ENCODE data around the gene CNPY1.
"Not testable (repeated sequence)": the region's sequence is repeated elsewhere in the genome, so short reads cannot be mapped to it uniquely, and the experiment has no call there.

Gene CNPY1

DNA sequence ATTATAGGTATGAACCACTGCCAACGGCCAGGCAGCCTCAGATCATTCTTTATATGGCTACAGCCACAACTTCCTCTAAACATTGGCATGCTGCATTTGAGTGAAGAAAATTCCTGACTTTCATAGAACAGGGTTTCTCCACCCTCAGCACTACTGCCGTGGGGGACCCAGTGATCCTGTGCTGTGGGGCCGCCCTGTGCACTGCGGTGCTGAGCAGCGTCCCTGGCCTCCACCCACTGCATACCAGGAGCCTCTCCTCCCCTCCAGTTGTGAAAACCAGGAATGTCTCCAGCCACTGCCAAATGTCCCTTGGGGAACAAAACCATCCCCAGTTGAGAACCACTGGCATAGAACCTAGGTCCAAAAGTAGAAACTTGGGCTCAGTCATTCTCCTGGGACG lies 15.8 kb downstream of the CNPY1 start:
- no peak for DNase-seq

DNA sequence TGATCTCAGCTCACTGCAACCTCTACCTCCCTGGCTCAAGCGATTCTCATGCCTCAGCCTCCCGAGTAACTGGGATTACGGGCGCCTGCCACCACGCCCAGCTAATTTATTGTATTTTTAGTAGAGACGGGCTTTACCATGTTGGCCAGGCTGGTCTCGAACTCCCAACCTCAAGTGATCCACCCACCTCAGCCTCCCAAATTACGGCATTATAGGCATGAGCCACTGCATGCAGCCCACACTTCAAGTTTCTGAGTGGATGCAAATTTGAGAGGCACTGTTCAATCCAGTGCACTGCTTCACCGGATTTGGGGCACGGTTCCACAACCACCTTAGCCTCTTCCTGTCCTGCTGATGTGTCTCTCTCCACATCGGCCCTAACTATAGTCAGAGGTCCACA lies 16.5 kb downstream of the CNPY1 start:
- no peak for DNase-seq

DNA sequence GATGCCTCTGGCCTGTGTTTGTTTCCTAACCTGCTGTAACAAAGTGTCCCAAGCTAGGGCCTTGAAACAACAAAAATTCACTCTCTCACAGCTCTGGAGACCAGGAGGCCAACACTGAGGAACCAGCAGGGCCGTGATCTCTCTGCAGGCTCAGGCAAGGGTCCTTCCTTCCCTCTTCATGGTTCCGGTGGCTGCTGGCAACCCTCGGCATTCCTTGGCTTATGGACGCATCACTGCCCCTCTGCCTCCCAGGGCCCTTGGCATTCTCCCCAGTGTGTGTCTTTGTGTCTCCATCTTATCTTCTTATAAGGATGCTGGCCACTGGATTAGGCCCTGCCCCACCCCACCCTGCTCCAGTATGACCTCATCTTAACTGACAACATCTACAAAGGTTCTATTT lies 17.0 kb downstream of the CNPY1 start:
- DNase-seq: no peak

DNA sequence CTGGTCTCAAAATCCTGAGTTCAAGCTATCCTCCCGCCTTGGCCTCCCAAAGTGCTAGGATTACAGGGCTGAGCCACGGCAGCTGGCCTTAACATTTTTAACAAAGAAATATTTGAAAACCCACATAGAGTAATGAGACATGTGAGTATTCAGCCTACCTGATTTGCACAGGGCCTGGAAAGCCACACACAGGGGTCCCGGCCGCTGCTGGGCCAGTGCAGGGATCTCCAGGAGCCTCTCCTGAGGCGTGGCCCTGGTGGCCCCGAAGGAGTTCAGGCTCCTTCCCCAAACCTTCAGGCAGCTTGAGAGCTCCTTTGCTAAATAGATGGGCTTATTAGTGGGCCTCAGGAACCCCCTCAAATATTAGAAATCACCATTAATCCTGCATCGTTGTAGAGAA lies 18.7 kb downstream of the CNPY1 start:
- DNase-seq: no peak

DNA sequence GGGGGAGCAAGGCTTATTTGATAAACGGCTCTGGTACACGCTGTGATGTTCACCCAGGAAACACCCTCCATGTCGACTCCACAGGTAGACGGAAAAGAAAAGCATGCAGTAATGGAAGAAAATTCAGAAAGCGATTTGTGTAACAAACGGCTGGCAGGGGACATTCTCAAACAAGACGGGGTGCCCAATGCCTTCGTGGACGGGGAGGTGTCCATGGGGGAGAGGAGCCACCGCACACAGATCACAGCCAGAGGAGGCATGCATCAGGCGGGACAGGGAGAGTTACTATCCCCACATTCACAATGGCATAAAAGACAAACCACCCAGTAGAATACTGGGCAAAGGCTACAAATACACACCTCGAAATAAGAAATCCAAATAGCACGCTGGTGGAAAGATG lies 20.1 kb downstream of the CNPY1 start:
- DNase-seq: no peak

DNA sequence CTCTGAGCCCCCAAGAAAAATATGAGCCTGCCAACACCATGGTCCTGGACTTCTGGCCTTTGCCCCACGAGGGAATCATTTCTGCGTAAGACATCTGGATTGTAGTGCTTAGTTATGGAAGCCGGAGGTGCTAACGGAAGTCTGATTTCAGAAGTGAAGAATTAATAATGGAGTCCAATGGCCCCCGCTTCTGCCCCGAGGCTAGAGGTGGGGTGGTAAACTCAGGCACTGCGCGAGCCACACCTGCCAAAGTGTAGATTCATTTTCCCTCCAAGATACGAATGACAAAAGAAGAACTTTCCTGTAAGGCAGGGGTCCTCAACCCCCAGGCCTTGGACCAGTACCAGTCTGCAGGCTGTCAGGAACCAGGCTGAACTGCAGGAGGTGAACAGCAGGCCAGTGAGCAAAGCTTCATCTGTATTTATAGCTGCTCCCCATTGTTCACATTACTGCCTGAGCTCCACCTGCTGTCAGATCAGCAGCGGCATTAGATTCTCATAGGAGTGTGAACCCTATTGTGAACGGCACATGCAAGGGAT lies 22.3 kb downstream of the CNPY1 start:
- DNase-seq: no peak

DNA sequence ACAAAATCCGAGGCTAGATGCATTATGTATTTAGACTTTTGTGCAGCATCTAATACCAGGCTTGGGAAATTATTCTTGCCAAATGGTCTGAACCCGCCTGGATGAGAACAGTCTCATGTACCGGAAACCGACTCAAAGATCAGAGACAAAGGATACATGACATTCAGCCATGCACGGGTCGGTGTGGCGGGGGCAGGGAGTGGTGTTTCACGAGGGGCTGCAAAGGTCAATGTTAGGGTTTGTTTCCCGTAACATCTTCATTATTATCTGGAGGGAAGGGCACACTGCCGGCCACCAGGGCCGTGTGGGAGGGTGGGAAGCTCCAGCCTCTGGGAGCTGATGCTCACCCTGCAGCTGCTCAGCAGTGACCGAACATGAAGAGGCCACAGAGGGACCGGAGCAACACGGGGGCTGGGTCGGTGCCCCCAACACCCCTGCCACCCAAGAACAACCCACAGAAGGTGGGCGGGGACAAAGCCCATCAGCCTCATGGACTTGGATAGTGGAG lies 23.1 kb downstream of the CNPY1 start:
- DNase-seq: no peak

DNA sequence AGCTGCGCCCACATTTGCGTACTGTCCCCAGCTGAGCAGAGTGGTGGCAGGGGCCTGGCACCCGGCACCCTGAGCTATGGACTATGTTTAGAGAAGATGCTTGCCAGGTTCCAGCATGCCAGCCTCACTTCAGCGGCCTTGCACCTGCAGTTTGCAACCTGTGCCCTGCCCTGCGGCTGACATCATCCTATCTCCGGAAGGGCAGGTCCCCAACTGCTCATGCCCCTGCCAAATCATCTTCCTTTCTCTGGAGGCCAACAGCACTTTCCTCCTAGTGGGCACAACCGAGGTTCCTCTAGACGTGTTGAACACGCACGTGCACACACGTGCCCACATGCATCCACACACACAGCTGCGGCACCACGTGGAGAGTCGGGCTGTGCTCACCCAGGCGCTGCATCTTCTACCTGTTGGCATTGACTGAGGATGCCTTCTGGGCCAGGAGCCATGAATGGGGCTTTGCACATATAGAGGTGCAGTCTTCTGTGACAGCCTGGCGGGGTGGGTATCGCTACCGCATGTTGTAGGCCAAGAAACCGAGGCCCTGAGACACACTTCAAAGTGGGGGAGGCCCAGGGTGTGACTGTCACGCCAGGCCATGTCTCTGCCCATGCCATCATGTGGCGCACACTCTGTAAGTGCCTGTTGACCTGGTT lies 24.5 kb downstream of the CNPY1 start:
- DNase-seq: no peak

DNA sequence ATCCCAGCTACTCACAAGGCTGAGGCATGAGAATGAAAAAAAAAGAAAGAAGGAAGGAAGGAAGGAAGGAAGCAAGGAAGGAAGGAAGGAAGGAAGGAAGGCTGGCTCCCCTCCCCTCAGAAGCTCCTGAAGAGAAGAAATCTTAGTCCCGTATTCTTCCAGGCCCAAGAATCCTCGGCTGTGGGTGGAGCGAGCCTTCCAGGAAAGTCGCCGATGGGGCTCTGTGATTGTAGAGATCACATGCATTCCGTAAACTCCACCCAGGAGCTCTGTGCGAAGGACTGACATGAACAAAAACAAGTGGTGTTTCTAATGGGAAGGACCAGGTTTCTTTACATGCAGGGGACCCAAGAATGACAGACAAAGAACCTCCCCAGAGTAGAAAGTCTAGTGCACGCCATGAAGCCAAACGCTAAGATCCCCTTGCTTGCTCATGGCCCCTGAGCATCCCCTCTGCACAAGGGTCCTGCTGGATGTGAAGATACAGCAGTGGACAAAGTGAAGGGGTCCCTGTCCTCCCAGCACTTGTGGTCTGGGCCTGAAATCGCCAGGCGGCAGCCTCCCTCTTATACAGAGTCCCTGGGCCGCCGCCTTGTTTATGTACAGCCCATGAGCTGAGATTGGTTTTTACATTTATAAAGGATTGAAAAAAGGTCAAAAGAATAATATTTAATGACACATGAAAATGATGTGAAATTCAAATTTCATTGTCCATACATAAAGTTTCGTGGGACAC lies 25.2 kb downstream of the CNPY1 start:
- DNase-seq: no peak

DNA sequence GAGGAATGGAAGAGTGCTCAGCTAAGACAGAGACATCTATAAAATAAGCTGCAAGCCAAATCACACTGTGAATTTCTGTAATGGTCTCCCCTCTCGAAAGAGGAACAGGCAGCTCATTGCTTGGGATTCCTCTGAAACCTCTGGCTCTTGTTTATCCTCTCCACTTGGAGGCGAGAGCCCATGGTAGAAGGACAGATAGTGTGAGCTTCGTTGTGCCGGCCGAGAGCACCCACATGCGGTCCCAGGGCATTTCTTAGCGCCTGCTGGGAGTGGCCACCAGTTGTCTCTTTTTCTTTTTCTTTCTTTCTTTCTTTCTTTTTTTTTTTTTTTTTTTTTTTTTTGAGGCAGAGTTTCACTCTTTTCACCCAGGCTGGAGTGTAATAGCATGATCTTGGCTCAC lies 26.2 kb downstream of the CNPY1 start:
- DNase-seq: no peak

DNA sequence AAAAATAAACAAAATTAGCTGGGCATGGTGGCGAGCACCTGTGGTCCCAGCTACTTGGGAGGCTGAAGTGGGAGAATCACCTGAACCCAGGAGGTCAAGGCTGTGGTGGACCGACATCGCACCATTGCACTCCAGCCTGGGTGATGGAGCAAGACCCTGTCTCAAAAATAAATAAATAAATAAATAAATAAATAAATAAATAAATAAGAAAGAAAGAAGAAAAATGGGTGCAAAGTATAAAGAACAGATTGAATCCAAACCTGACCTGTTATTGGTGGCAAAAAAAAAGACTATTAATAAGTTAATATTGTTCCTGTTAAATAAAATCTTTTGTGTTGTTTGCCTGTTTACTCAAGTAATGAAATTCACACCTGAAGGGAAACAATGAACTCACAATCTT lies 27.0 kb downstream of the CNPY1 start:
- not testable (repeated sequence) for DNase-seq

DNA sequence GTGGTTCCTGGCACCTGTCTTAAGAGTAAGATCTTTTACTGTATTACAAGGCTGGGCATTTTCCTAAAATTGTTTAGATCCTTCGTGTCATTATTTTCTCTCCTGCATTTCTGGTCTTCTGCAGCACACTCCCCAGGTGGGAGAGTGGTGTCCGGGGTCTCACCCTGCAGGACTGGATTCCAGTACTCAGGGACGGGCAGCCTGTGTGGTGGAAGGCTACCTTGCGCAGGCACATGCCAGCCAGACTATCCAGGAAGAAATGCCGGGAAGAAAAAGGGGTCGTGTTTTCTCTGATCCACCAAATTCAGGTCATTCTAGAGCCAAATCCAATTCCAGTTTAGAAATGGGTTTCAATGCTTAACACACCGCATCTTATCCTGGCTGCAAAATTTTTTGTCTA lies 27.7 kb downstream of the CNPY1 start:
- no peak for DNase-seq

DNA sequence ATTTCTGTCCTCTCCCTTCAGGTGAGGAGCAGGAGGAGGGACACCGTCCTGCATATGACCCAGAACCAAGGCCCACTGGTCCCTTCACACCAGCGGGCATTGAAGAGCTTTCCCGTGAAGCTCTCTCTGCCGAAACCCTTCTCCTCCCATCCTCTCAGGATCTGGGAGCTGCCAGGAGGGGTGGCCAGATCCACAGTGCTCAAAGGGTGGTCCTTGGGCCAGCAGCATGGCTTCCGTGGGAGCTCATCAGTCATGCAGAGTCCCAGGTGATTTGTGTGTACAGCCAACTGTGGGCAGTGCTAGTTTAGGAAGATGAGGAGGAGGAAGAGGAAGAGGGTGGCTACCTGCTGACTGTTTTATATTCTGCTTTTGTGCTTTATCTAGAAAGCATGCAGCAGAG lies 28.4 kb downstream of the CNPY1 start:
- DNase-seq: no peak

DNA sequence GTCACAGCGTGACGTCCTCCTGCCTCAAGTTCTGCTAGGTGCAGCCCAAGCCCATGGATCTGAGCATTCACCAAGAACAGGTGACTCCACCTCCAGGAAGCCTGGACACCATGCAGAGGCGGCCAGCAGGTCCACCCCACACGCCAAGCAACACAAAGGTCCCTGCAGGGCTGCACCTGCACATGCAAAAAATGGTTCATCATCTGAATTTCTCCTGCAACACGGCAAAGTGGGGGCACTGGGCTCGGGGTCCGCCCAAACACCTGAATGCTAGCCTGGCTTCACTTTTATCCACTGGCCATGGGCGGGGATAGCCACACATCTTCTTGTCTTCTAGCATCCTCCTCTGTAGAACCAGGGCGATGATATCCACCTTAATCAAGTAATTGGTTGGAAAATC lies 28.9 kb downstream of the CNPY1 start:
- no peak for DNase-seq

DNA sequence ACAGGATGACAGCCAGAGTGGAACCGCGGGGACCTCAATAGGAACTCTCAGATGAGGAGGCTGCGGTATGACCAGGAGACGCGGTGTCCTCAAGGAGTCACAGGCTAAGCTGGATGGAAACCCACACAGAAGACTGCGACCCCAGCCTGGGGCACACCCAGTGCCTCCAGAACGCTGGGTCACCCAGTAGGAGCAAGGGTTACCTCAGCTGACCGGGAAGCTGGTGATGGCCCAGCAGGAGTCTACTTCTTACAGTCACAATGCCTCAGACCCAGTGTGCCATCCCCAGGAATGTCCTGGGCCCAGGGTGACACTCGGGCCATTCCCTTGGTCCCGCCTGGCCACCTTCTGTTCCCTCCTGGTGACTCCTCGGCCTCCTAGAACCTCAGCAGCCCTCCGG lies 29.9 kb downstream of the CNPY1 start:
- no peak for DNase-seq

DNA sequence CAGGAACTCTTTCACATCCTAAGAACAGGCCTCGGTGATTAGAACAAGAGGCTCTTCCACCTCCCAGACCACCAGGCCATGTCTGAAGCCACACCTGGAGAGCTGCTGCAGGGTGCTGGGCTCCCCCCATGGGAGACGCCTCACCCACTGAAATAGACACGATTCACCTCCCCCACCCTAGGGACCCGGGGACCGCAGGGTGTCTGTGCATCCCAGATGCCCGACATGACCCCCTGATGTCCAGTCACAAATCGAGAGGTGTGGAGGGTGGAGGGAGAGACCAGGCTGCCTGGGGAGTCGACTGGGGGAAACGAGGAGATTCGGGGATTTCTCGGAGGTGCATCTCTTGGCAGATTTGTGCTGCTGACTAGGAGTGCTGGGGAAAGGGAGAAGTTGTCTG lies 31.0 kb downstream of the CNPY1 start:
- no peak for DNase-seq

DNA sequence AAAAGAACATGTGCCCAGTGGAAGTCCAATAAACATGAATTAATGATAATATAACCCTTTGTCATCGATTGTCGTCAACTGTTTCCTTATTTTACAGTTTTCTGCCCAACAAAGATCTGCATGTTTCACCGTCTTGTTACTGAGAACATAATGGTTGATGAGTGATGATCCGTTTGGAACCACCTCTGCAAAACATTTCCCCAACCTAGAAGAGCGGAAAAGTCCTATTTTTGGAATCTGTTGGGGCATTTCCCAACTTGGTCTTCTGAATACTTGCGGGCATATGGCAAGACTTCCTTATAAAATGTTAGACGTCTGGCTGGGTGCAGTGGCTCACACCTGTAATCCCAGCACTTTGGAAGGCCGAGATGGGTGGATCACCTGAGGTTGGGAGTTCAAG lies 32.1 kb downstream of the CNPY1 start:
- DNase-seq: no peak

DNA sequence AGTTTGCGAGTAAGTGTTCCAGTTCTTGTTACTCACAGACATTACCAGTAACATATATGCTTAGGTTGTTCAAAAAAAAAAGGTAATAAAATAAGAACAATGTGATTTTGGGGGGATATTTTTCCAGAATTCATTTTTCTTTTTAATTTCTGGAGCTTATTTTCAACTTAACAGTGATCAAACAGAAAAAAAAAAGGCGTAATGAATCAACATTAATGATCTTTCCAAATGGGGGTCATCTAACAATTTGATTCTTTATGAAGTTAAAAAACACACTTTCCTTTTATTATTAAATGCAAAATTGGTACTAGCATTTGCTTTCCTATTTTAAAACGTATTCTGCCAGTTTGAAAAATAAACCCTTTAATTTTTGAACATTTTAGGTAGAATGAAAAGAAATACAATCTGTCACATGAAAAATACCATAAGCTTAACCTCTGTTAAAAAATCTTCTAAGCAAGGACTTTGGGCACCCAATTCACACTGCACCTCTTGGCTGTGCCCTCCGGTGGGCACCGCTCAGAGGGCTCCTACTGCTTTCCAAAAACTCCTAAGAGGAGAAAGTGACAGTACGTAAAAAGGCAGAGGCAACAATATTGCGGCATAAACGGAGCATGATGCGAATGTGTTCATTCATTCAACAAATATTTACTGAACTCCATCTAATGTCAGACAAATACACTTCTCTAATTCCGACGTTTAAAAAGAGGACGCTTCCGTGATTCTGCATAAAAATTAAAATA lies 32.6 kb downstream of the CNPY1 start:
- DNase-seq: no peak

DNA sequence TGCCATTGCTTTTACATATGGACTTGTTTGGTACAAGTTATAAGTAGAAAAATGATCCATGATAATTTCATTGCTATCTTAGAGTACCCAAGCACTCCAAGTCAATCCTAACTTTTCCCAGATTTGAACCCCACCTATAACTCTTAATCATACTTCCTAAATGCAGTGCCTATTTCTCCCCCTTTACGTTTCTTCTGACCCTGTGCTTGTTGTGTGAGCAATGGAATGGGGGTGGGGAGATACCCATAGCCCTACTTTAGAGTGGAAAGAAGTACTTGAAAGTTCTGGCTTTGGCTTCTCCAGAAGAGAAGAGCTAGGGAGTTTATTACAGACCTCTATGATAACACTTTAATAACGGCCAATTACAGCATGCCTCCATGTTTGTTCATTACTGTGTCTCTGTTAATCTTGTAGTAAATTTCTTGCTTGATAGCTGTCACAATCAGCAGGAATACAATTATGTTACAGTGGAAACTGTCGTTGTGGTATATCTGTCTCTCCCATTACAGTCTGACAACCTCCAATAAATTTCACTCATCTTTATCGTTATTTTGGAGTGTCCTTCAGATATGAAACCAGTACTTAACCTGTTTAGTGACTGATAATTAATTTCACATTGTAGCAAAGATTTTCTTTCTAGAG lies 34.0 kb downstream of the CNPY1 start:
- DNase-seq: no peak

DNA sequence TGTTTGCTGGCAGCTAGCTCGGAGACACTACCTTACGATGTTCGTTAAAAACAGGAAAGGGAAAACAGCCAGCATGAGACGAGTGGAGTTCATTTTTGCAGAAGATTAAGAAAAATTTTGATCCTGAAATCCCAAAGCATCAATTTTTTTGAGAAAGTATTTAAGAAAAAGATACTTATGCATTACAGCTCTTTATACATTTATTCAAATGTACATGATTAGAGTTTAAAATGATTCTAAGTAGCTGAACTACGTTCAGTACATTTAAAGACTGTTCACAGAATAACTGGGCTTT lies 34.7 kb downstream of the CNPY1 start:
- no peak for DNase-seq

DNA sequence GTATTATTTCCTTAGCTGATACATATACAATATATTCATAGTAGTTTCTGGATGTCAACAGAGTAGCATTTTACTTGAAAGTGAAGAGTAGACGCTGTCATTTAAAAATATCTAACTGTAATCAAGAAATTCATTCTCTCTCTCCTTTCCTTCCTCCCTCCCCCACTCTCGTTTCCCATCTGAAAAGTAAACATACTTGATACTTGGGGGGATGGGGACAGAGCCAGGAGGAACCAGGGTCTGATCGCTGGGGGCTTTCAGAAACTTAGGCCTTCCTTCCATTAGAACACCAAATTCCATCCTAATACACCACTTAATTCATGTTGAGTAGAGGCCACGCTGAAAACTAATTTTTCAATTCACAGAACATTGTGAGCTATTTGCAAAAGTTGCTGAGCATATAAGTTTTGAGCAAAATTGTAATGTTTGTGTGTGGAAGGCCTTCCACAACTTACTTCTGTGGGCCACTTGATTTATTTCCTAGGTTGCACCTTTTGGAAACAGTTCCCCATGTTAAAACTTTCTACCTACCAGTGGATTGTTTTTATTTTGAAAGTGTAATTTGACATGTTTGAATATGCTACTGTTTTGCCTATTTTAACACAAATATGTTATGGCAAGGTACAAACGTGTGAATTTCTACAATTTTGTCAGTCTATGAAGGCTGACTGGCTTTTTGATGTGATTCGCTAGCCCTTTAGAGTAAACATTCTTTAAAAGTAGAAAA lies 35.2 kb downstream of the CNPY1 start:
- DNase-seq: no peak

DNA sequence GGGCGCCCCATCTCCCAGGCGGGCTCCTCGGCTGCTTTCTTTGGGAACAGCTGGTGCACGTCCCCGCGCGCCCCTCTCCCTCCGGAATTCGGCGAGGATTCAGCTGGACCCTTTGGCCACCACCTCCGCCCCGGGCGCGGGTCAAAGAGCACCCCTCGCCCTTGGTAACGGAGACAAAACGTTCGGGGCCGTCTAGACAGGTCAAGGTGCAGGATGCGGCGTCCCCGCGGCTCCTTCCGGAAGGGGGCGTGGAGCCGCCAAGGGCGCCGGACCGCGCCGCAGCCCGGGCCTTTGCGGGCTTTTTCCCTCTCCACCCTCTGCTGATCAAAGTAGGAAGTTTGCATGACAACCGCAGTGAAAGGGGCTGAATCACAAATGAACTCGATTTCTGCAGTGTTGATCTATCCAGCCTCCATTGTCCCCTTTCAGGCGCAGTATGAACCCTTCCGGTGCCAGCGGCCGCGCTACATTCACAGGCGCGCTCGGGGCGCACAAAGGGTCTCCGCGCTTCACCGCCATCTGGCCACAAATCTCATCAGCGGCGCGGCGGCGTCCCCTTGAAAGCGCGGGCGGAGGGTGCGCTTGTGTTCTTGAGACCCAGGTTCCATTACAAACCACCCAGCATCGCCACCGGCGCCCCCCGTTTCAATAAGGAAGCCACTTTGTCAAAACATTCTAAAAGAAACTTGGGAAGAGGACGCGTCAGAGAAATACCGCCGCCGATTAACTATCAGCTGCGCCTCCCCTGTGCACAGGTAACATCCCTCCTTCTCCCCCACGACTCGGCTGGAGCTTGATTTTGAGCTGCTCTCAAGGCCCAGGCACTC lies 36.4 kb downstream of the CNPY1 start:
- no peak for DNase-seq
